Activated CD4-positive, CD25-positive, alpha-beta regulatory T cell treated with anti-CD3 and anti-CD28 coated beads, Interleukin-2, amount 50 U/mL, for 24 hours (primary cell): ENCODE measurements around the gene ZNF732.
"Not testable (repeated sequence)": the region's sequence is repeated elsewhere in the genome, so short reads cannot be mapped to it uniquely, and the experiment has no call there.

Source experiments
- ATAC-seq, 2 donors: fragments of 150-1000 bp; cut with Tn5 transposase; one replicate each; pipeline ENCODE4 v1.10.0; 2021; ENCODE audit warnings: mild to moderate bottlenecking in 1 of 2, moderate library complexity in 1 of 2

The ZNF732 gene

GRCh38 chr4:253936-254756 lies 51.1 kb downstream of the ZNF732 start:
- ATAC-seq: no peak

- no peak for ATAC-seq
Measured at GRCh38 chr4:252065-252601, 53.1 kb downstream of the ZNF732 start.

- ATAC-seq: no peak
Measured at GRCh38 chr4:244471-244870, 60.8 kb downstream of the ZNF732 start.

- no peak for ATAC-seq
Measured at GRCh38 chr4:243426-243825, 61.8 kb downstream of the ZNF732 start.

GRCh38 chr4:242121-242848 lies 63.0 kb downstream of the ZNF732 start:
- ATAC-seq: peak; percentile 84 to 90

GRCh38 chr4:241411-241810 lies 63.9 kb downstream of the ZNF732 start:
- ATAC-seq: not testable (repeated sequence)

- ATAC-seq: peak; percentile 55 to 78
Measured at GRCh38 chr4:236028-236427, 69.2 kb downstream of the ZNF732 start.

- ATAC-seq: no peak
Measured at GRCh38 chr4:234178-234577, 71.1 kb downstream of the ZNF732 start.

GRCh38 chr4:223913-224497 lies 81.3 kb downstream of the ZNF732 start:
- ATAC-seq: no peak
